HepG2 (cell line): ENCODE measurements around the gene DNAH9. TPM values are rescaled to one million over a fixed set of nuclear protein-coding genes. Genes with fewer than 3 reads are reported as not detected.
A peak's percentile ranks its signal among the peaks of the same experiment; 100 is the strongest.

Source experiments
- CBX1 ChIP-seq: IDR thresholded peaks from one replicate; pipeline ENCODE4 v1.6.1; 2016; ENCODE audit warnings: antibody characterized with exemption, low read depth
- DMTF1 ChIP-seq: sonication (generic); formaldehyde crosslinking; IDR thresholded peaks from 2 replicates; pipeline ENCODE4 v1.4.0; 2020; ENCODE audit warnings: mild to moderate bottlenecking, missing genetic modification reagents
- KLF16 ChIP-seq, 2 experiments: sonication (generic) in 1 of 2; formaldehyde crosslinking in 1 of 2; IDR thresholded peaks; 2 replicates each; pipeline versions ENCODE4 v1.6.1 to v1.8.0; 2016 to 2023; ENCODE audit warnings: missing genetic modification reagents in 2 of 2, missing compliant biosample characterization in 1 of 2
- MAFF ChIP-seq: IDR thresholded peaks from 2 replicates; pipeline ENCODE4 v1.6.1; 2011; ENCODE audit warnings: low read depth, low read length, improper control_type of control experiment
- MEF2D ChIP-seq: sonication (generic); formaldehyde crosslinking; IDR thresholded peaks from 2 replicates; pipeline ENCODE4 v1.5.1; 2020; ENCODE audit warnings: mild to moderate bottlenecking, missing genetic modification reagents
- NR2C2 ChIP-seq: sonication (generic); formaldehyde crosslinking; IDR thresholded peaks from 2 replicates; pipeline ENCODE4 v1.4.0; 2020; ENCODE audit warnings: missing genetic modification reagents, mild to moderate bottlenecking, moderate library complexity, borderline replicate concordance
- REXO4 ChIP-seq: sonication (generic); formaldehyde crosslinking; IDR thresholded peaks from 2 replicates; pipeline ENCODE4 v1.8.0; 2022; ENCODE audit warnings: missing genetic modification reagents, mild to moderate bottlenecking, borderline replicate concordance
- SAFB2 ChIP-seq: sonication (generic); formaldehyde crosslinking; IDR thresholded peaks from 2 replicates; pipeline ENCODE4 v1.5.1; 2020; ENCODE audit warnings: missing genetic modification reagents, low read depth, mild to moderate bottlenecking, borderline replicate concordance
- TBL1XR1 ChIP-seq: fragments of 150-350 bp; IDR thresholded peaks from 2 replicates; pipeline ENCODE4 v1.6.1; 2014; ENCODE audit warnings: borderline replicate concordance, low read length; ENCODE audit not compliant: partially characterized antibody
- ZNF20 ChIP-seq: sonication (generic); formaldehyde crosslinking; IDR thresholded peaks from 2 replicates; pipeline ENCODE4 v1.4.0; 2020; ENCODE audit warnings: mild to moderate bottlenecking, moderate library complexity, missing genetic modification reagents
- polyA plus RNA-seq, 8 experiments: library from polyadenylated mRNA; depleted of rRNA in 3 of 8; stranded (reverse) in 7 of 8; unstranded in 1 of 8; fragments of >200 nt; fragmentation: Illumina TruSeq in 4 of 8; extraction: Trizol in 4 of 8; gene quantifications; 2 replicates each; pipeline versions ENCODE4 v1.2.1 to v1.2.3, GENCODE V29; 2011 to 2016; ENCODE audit warnings: low read depth in 4 of 8, missing spikeins in 1 of 8, mixed read lengths in 1 of 8; ENCODE audit not compliant: insufficient read depth in 1 of 8
- total RNA-seq, 5 experiments: library from RNA; depleted of rRNA; stranded (reverse); fragments of >200 nt; fragmentation: Illumina TruSeq; extraction: Trizol; gene quantifications; 2 replicates each; pipeline ENCODE4 v1.2.3, GENCODE V29; 2016; ENCODE audit warnings: low read depth in 1 of 5
- TF ChIP-seq, protein P1 (sequence below): sonication (generic); formaldehyde crosslinking; IDR thresholded peaks from one replicate; pipeline ENCODE4 v1.5.1; 2020; ENCODE audit warnings: mild to moderate bottlenecking, missing genetic modification reagents; ENCODE audit errors: not compliant biosample characterization
- TF ChIP-seq, protein P2 (sequence below), 2 experiments: sonication (generic) in 1 of 2; formaldehyde crosslinking in 1 of 2; IDR thresholded peaks; 2 replicates each; pipeline versions ENCODE4 v1.4.0 to v1.6.1; 2016 to 2020; ENCODE audit warnings: borderline replicate concordance in 1 of 2, low read depth in 1 of 2, mild to moderate bottlenecking in 1 of 2, missing genetic modification reagents in 1 of 2

DNAH9 gene
- total and polyA plus RNA-seq, 2 of the 13 experiments (the other 11 are each of a cell fraction or from before 2014, with no cell fraction given) = not detected

DNA sequence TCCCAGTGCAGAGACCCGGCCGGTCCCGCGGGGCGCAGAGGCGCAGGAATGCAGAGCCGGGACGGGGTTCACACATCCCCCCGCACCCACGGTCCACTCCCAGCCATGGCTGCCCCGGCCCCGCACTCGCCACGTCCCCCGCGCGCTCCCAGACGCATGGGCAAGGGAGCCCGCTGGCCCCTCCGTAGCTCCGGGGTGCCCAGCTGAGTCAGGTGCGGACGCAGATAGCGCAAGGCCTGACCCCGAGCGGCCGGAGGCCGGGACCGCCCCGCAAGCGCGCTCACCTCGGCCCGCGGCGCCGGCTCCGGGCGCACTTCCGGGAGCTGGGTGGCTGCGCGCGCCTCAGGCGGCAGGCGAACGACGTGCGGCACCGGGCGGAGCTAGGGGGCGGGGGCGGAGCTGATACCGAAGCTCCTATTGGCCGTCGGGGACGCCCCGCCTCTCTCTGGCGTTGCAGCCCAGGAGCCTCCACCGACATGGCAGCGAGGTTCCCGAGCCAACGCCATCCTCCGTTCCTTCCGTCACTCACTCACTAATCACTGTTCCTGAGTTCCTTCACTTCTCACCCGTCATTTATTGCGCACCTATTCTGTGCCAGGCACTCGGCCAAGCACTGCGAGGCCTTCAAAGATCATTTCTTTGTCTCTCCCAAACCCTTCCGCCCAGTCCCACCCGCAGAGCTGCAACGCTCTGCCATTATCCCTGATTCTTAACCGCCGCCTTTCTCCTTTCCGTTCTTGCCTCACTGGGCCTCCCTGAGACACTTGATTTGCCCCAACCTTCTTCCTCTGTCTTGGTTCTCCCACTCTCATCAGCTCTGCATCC is 399.1 kb downstream of the DNAH9 start, which contains the start of gene ZNF18 (continued):
- TF ChIP-seq, protein P1, sequence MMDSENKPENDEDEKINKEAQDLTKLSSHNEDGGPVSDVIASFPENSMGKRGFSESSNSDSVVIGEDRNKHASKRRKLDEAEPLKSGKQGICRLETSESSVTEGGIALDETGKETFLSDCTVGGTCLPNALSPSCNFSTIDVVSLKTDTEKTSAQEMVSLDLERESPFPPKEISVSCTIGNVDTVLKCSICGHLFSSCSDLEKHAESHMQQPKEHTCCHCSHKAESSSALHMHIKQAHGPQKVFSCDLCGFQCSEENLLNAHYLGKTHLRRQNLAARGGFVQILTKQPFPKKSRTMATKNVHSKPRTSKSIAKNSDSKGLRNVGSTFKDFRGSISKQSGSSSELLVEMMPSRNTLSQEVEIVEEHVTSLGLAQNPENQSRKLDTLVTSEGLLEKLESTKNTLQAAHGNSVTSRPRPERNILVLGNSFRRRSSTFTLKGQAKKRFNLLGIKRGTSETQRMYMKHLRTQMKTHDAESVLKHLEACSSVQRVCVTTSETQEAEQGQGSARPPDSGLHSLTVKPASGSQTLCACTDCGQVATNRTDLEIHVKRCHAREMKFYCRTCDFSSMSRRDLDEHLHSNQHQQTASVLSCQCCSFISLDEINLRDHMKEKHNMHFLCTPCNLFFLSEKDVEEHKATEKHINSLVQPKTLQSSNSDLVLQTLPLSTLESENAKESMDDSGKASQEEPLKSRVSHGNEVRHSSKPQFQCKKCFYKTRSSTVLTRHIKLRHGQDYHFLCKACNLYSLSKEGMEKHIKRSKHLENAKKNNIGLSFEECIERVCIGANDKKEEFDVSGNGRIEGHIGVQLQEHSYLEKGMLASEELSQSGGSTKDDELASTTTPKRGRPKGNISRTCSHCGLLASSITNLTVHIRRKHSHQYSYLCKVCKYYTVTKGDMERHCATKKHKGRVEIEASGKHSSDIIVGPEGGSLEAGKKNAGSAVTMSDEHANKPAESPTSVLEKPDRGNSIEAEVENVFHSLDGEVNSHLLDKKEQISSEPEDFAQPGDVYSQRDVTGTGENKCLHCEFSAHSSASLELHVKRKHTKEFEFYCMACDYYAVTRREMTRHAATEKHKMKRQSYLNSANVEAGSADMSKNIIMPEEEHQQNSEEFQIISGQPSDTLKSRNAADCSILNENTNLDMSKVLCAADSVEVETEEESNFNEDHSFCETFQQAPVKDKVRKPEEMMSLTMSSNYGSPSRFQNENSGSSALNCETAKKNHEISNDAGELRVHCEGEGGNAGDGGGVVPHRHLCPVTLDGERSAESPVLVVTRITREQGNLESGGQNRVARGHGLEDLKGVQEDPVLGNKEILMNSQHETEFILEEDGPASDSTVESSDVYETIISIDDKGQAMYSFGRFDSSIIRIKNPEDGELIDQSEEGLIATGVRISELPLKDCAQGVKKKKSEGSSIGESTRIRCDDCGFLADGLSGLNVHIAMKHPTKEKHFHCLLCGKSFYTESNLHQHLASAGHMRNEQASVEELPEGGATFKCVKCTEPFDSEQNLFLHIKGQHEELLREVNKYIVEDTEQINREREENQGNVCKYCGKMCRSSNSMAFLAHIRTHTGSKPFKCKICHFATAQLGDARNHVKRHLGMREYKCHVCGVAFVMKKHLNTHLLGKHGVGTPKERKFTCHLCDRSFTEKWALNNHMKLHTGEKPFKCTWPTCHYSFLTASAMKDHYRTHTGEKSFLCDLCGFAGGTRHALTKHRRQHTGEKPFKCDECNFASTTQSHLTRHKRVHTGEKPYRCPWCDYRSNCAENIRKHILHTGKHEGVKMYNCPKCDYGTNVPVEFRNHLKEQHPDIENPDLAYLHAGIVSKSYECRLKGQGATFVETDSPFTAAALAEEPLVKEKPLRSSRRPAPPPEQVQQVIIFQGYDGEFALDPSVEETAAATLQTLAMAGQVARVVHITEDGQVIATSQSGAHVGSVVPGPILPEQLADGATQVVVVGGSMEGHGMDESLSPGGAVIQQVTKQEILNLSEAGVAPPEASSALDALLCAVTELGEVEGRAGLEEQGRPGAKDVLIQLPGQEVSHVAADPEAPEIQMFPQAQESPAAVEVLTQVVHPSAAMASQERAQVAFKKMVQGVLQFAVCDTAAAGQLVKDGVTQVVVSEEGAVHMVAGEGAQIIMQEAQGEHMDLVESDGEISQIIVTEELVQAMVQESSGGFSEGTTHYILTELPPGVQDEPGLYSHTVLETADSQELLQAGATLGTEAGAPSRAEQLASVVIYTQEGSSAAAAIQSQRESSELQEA (CRISPR knock-in tag) = no peak
- TF ChIP-seq NR2C2 = peak; percentile 79
- TF ChIP-seq DMTF1 (CRISPR knock-in tag) = no peak
- TF ChIP-seq KLF16 (CRISPR knock-in tag; IDR thresholded peaks at IDR 0.05) = peak in 1 of 2 experiments; percentile 45; a peak in 1 of 4 replicates
- TF ChIP-seq MAFF = no peak
- no peak for TF ChIP-seq ZNF20 (CRISPR knock-in tag)
- TF ChIP-seq TBL1XR1 = no peak
- TF ChIP-seq SAFB2 (CRISPR knock-in tag) = no peak; the same call in 1 of the 2 replicates
- TF ChIP-seq CBX1 = peak; percentile 43
- TF ChIP-seq, protein P2, sequence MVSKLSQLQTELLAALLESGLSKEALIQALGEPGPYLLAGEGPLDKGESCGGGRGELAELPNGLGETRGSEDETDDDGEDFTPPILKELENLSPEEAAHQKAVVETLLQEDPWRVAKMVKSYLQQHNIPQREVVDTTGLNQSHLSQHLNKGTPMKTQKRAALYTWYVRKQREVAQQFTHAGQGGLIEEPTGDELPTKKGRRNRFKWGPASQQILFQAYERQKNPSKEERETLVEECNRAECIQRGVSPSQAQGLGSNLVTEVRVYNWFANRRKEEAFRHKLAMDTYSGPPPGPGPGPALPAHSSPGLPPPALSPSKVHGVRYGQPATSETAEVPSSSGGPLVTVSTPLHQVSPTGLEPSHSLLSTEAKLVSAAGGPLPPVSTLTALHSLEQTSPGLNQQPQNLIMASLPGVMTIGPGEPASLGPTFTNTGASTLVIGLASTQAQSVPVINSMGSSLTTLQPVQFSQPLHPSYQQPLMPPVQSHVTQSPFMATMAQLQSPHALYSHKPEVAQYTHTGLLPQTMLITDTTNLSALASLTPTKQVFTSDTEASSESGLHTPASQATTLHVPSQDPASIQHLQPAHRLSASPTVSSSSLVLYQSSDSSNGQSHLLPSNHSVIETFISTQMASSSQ (IDR thresholded peaks at IDR 0.05; ENCODE audit: low read depth) = no peak
- TF ChIP-seq, protein P2 (CRISPR knock-in tag; IDR thresholded peaks at IDR 0.05; ENCODE audit: borderline replicate concordance) = no peak
- TF ChIP-seq REXO4 (CRISPR knock-in tag) = no peak
- no peak; the same call in 1 of the 2 replicates for TF ChIP-seq MEF2D (CRISPR knock-in tag)
